SH-SY5Y (cell line): ENCODE results near the gene TANGO6.

Experiments
- GATA2 ChIP-seq: IDR thresholded peaks from 2 replicates; pipeline ENCODE4 v1.6.1; 2011; ENCODE audit warnings: mild to moderate bottlenecking, low read depth, low read length
- GATA3 ChIP-seq: IDR thresholded peaks from 2 replicates; pipeline ENCODE4 v1.6.1; 2011; ENCODE audit warnings: low read depth, mild to moderate bottlenecking, low read length, moderate library complexity

DNA sequence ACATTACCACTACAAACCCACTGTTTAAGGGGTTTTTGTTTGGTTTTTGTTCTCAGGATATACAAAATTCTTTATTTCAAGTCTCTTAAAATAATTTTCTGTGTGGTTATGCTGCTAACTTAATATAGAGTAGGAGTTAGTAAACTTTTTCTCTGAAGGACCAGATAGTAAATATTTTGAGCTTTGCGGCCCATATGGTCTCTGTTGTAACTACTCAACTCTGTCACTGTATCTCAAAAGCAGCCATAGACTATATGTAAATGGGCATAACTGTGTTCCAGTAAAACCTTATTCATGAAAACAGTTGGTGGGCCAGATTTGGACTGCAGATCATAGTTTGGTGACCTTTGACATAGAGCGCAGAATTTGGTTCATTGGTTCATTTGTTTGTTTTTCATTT, 7.2 kb downstream of the TANGO6 start:
- TF ChIP-seq GATA3 (no peak), GATA2 (no peak)
